Measurements from ENCODE around the gene RNF214. TPM values are rescaled to one million over a fixed set of nuclear protein-coding genes. Genes with fewer than 3 reads are reported as not detected.
"Not testable (repeated sequence)": the region's sequence is repeated elsewhere in the genome, so short reads cannot be mapped to it uniquely, and the experiment has no call there.

Gene RNF214
- total RNA-seq, 2 donors from 2014 or later = 10.2 to 12.5 TPM

- TF ChIP-seq POLR2A (IDR thresholded peaks at IDR 0.05) = no peak
- TF ChIP-seq CTCF (IDR thresholded peaks at IDR 0.05) = no peak
- Histone ChIP-seq H3K4me3 (no peak overlapping the region), H3K27ac (no peak overlapping the region)
Measured at GRCh38 chr11:117203069-117203407, 29.4 kb upstream of the RNF214 start.

GRCh38 chr11:117204283-117205080 is 28.0 kb upstream of the RNF214 start:
- H3K27ac ChIP-seq = peak overlapping the region in 1 of 4 donors; percentile 5
- H3K9me3 ChIP-seq = no peaks in the 10 kb centered on the region
- H3K36me3 ChIP-seq (replicated peaks in 1 of 2; ENCODE audit: insufficient read depth in 1 of 2, low read depth in 2 of 2) = peaks cover 0 to 3% of the 10 kb centered on the region in 2 donors
- no peaks in the 10 kb centered on the region for H3K27me3 ChIP-seq
- no peak for ATAC-seq
- H3K4me1 ChIP-seq = no peaks in the 10 kb centered on the region
- no peak for DNase-seq
- TF ChIP-seq CTCF (IDR thresholded peaks at IDR 0.05) = no peak
- TF ChIP-seq POLR2A (IDR thresholded peaks at IDR 0.05) = no peak
- no peak overlapping the region for H3K4me3 ChIP-seq
- 75 to 84% methylated on average over 15 to 17 of the region's 17 CpGs for WGBS, 2 donors
- intact Hi-C loops (cut with DNase I) = no loop called here

More at GRCh38 chr11:117203069-117203407, 29.4 kb upstream of the RNF214 start:
- 97% methylated on average over 10 of the region's 10 CpGs for WGBS, 2 donors
- Histone ChIP-seq H3K27me3 (no peaks in the 10 kb centered on the region), H3K36me3 (replicated peaks in 1 of 2; ENCODE audit: insufficient read depth in 1 of 2, low read depth in 2 of 2) (peaks cover 0 to 3% of the 10 kb centered on the region in 2 donors), H3K4me1 (peaks cover 1% of the 10 kb centered on the region), H3K9me3 (no peaks in the 10 kb centered on the region)
- DNase-seq (no peak), ATAC-seq (no peak)
- intact Hi-C loops (cut with DNase I) = no loop called here

DNA sequence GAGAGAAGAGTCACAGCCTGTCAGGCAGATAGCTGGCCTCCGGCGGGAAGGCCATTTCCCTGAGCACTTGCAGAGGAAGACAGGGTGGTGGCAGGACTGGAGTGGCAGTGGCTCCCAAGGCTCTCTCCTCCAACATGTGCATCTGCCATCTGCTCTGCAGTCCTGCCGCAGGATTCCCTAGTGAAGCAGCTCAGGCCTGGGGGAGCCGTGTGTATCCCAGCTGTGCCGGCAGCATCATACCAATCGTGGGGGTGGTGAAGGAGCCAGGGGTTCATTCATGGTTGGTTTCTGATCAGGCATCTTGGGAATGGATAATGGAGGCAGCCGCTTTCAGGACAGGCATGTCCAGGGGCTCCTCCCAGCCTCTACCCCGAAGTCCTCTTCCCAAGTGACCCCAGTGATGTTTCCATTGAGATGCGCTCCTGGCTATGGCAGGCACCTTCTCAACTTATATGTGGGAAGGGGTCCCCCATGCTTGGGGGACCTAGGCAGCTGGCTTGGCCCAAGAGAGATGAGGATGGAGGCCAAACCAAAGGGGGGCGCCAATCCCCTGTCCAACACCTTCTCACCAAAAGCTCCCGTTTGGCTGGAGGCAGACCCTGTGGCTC is 27.2 kb upstream of the RNF214 start:
- no peaks in the 10 kb centered on the region for H3K27me3 ChIP-seq
- H3K27ac ChIP-seq = no peak overlapping the region
- TF ChIP-seq POLR2A (IDR thresholded peaks at IDR 0.05) = no peak
- no peak for TF ChIP-seq CTCF (IDR thresholded peaks at IDR 0.05)
- peaks cover 0 to 3% of the 10 kb centered on the region in 2 donors for H3K36me3 ChIP-seq (replicated peaks in 1 of 2; ENCODE audit: insufficient read depth in 1 of 2, low read depth in 2 of 2)
- no peaks in the 10 kb centered on the region for H3K9me3 ChIP-seq
- intact Hi-C loops (cut with DNase I) = no loop called here
- ATAC-seq (no peak), DNase-seq (no peak)
- WGBS, 2 donors = 73 to 83% methylated on average over 5 to 11 of the region's 11 CpGs
- H3K4me1 ChIP-seq = no peaks in the 10 kb centered on the region
- no peak overlapping the region for H3K4me3 ChIP-seq

- H3K4me3 ChIP-seq; DNase-seq; H3K27ac ChIP-seq; intact Hi-C loops (cut with DNase I); H3K9me3 ChIP-seq; H3K36me3 ChIP-seq (replicated peaks in 1 of 2; ENCODE audit: insufficient read depth in 1 of 2, low read depth in 2 of 2); ATAC-seq; H3K27me3 ChIP-seq; H3K4me1 ChIP-seq: not testable (repeated sequence)
- WGBS, 2 donors = 73 to 92% methylated on average over 3 to 7 of the region's 8 CpGs
Measured at GRCh38 chr11:117206111-117206510, 26.4 kb upstream of the RNF214 start.

DNA sequence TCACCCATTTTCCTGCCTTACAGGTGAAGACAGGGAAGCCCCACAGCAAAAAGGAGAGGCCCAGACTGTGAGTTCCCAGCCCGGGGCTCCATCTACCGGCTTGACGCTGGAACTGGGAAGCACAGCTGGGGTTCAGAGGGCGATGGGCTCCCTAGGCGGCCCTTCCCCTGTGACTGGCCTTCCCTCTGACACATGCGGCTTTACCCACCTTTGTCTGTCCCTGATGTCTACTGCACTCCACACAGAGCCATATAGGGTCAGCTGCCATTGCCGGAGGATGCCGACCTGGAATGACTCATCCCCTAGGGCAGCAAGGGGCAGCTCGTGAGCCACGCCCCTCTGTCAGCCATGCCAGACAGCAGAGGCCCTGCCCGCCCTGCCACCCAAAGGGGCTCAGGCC is 25.6 kb upstream of the RNF214 start:
- H3K36me3 ChIP-seq (replicated peaks in 1 of 2; ENCODE audit: insufficient read depth in 1 of 2, low read depth in 2 of 2); H3K4me1 ChIP-seq; H3K9me3 ChIP-seq; H3K27me3 ChIP-seq; H3K27ac ChIP-seq; ATAC-seq; H3K4me3 ChIP-seq; DNase-seq; intact Hi-C loops (cut with DNase I): not testable (repeated sequence)
- WGBS, 2 donors = no CpG with 5 or more reads among the region's 11 CpGs

GRCh38 chr11:117207481-117207880 is 25.0 kb upstream of the RNF214 start:
- WGBS, 2 donors = 81 to 88% methylated on average over 5 of the region's 5 CpGs
- H3K27ac ChIP-seq; H3K4me1 ChIP-seq; H3K27me3 ChIP-seq; DNase-seq; H3K36me3 ChIP-seq (replicated peaks in 1 of 2; ENCODE audit: insufficient read depth in 1 of 2, low read depth in 2 of 2); ATAC-seq; H3K4me3 ChIP-seq; intact Hi-C loops (cut with DNase I); H3K9me3 ChIP-seq: not testable (repeated sequence)

GRCh38 chr11:117208710-117209109 is 23.8 kb upstream of the RNF214 start:
- H3K27ac ChIP-seq; ATAC-seq; H3K4me1 ChIP-seq; DNase-seq; intact Hi-C loops (cut with DNase I); H3K27me3 ChIP-seq; H3K36me3 ChIP-seq (replicated peaks in 1 of 2; ENCODE audit: insufficient read depth in 1 of 2, low read depth in 2 of 2); H3K9me3 ChIP-seq; H3K4me3 ChIP-seq: not testable (repeated sequence)
- 79% methylated on average over 9 of the region's 13 CpGs; no CpG with 5 or more reads in 1 of the 2 donors for WGBS, 2 donors

DNA sequence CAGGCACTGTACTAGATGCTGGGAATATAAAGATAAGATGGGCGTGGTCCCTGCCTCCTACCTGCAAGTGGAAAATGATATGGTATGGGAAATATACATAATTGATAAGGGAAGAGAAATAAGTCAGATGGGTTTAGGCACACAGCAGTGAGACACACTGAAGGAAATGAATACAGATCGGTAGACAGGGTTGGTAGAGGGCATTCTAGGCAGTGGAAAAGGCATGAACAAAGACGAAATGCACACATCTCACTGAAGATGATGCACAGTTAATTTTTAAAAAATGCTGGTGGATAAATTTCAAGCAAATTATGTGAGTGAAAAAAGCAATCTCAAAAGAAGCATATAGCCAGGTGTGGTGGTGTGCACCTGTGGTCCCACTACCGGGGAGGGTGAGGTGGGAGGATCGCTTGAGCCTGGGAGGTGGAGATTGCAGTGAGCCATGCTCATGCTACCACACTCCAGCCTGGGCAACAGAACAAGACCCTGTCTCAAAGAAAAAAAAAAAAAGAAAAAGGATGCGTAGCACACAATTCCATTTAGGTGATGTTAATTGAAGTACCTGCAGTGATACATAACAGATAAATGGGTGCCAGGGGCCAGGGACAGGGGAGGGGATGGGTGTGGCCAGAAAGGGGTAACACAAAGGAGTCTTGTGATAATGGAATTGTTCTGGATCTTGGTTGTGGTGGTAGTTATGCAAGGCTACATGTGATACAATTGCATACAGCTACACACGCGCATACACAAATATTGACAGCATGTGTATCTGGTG is 22.9 kb upstream of the RNF214 start:
- ATAC-seq; H3K36me3 ChIP-seq (replicated peaks in 1 of 2; ENCODE audit: insufficient read depth in 1 of 2, low read depth in 2 of 2); H3K27ac ChIP-seq; DNase-seq; H3K27me3 ChIP-seq; H3K4me1 ChIP-seq; H3K9me3 ChIP-seq; H3K4me3 ChIP-seq: not testable (repeated sequence)
- 83 to 85% methylated on average over 7 to 8 of the region's 8 CpGs for WGBS, 2 donors
- intact Hi-C loops (cut with DNase I) = loop anchor here (10.0 kb wide), 1 partner anchor 445 kb away; no protein-coding TSS in a partner anchor

All from body of pancreas (tissue), 4 donors.